ENCODE results near the gene PLEKHJ1.

PLEKHJ1 gene

GRCh38 chr19:2237869-2238153 lies 1.7 kb upstream of the PLEKHJ1 start:
- no peaks in the 10 kb centered on the region for H3K9me3 ChIP-seq (ENCODE audit: control insufficient read depth, low read length)
- H3K4me3 ChIP-seq (ENCODE audit: extremely low read depth, insufficient read depth, low read length, poor library complexity, severe bottlenecking): peak overlapping the region; percentile 99
- 88 to 92% methylated on average over 5 to 6 of the region's 6 CpGs for WGBS, 2 experiments (ENCODE audit: insufficient coverage in 2 of 2)
- H3K36me3 ChIP-seq (ENCODE audit: control insufficient read depth, insufficient read depth, low read length): peaks cover 66% of the 10 kb centered on the region
- peak overlapping the region; percentile 98 for H3K27ac ChIP-seq (ENCODE audit: low read depth, low read length, severe bottlenecking)
- H3K4me1 ChIP-seq (ENCODE audit: control insufficient read depth, insufficient read depth, low read length, poor library complexity, severe bottlenecking): peaks cover 33% of the 10 kb centered on the region

- 48 to 58% methylated on average over 27 to 36 of the region's 43 CpGs for WGBS, 2 experiments (ENCODE audit: insufficient coverage in 2 of 2)
- peaks cover 66% of the 10 kb centered on the region for H3K36me3 ChIP-seq (ENCODE audit: control insufficient read depth, insufficient read depth, low read length)
- no peaks in the 10 kb centered on the region for H3K9me3 ChIP-seq (ENCODE audit: control insufficient read depth, low read length)
- H3K27ac ChIP-seq (ENCODE audit: low read depth, low read length, severe bottlenecking): peak overlapping the region; percentile 98
- H3K4me3 ChIP-seq (ENCODE audit: extremely low read depth, insufficient read depth, low read length, poor library complexity, severe bottlenecking): peak overlapping the region; percentile 99
- peaks cover 33% of the 10 kb centered on the region for H3K4me1 ChIP-seq (ENCODE audit: control insufficient read depth, insufficient read depth, low read length, poor library complexity, severe bottlenecking)
Observed at GRCh38 chr19:2237051-2237868, 1.1 kb upstream of the PLEKHJ1 start.

GRCh38 chr19:2236064-2236313 lies 140 bp downstream of the PLEKHJ1 start:
- peak overlapping the region; percentile 98 for H3K27ac ChIP-seq (ENCODE audit: low read depth, low read length, severe bottlenecking)
- H3K4me3 ChIP-seq (ENCODE audit: extremely low read depth, insufficient read depth, low read length, poor library complexity, severe bottlenecking): peak overlapping the region; percentile 99
- peaks cover 30% of the 10 kb centered on the region for H3K4me1 ChIP-seq (ENCODE audit: control insufficient read depth, insufficient read depth, low read length, poor library complexity, severe bottlenecking)
- no peaks in the 10 kb centered on the region for H3K9me3 ChIP-seq (ENCODE audit: control insufficient read depth, low read length)
- peaks cover 54% of the 10 kb centered on the region for H3K36me3 ChIP-seq (ENCODE audit: control insufficient read depth, insufficient read depth, low read length)
- WGBS, 2 experiments (ENCODE audit: insufficient coverage in 2 of 2): 0 to 1% methylated on average over 17 to 21 of the region's 28 CpGs

- WGBS, 2 experiments (ENCODE audit: insufficient coverage in 2 of 2): 0 to 1% methylated on average over 24 to 37 of the region's 48 CpGs
- peaks cover 53% of the 10 kb centered on the region for H3K36me3 ChIP-seq (ENCODE audit: control insufficient read depth, insufficient read depth, low read length)
- peak overlapping the region; percentile 99 for H3K4me3 ChIP-seq (ENCODE audit: extremely low read depth, insufficient read depth, low read length, poor library complexity, severe bottlenecking)
- no peaks in the 10 kb centered on the region for H3K9me3 ChIP-seq (ENCODE audit: control insufficient read depth, low read length)
- peak overlapping the region; percentile 98 for H3K27ac ChIP-seq (ENCODE audit: low read depth, low read length, severe bottlenecking)
- peaks cover 25% of the 10 kb centered on the region for H3K4me1 ChIP-seq (ENCODE audit: control insufficient read depth, insufficient read depth, low read length, poor library complexity, severe bottlenecking)
Observed at GRCh38 chr19:2235381-2236063, 607 bp downstream of the PLEKHJ1 start.

- H3K9me3 ChIP-seq (ENCODE audit: control insufficient read depth, low read length): no peaks in the 10 kb centered on the region
- H3K27ac ChIP-seq (ENCODE audit: low read depth, low read length, severe bottlenecking): no peak overlapping the region
- H3K36me3 ChIP-seq (ENCODE audit: control insufficient read depth, insufficient read depth, low read length): peaks cover 53% of the 10 kb centered on the region
- 73 to 78% methylated on average over 4 to 6 of the region's 6 CpGs for WGBS, 2 experiments (ENCODE audit: insufficient coverage in 2 of 2)
- H3K4me1 ChIP-seq (ENCODE audit: control insufficient read depth, insufficient read depth, low read length, poor library complexity, severe bottlenecking): peaks cover 20% of the 10 kb centered on the region
- peak overlapping the region; percentile 99 for H3K4me3 ChIP-seq (ENCODE audit: extremely low read depth, insufficient read depth, low read length, poor library complexity, severe bottlenecking)
Observed at GRCh38 chr19:2234996-2235380, 1.1 kb downstream of the PLEKHJ1 start.

GRCh38 chr19:2233601-2234280 lies 2.4 kb downstream of the PLEKHJ1 start:
- 95 to 96% methylated on average over 23 to 24 of the region's 25 CpGs for WGBS, 2 experiments (ENCODE audit: insufficient coverage in 2 of 2)
- Histone ChIP-seq H3K27ac (ENCODE audit: low read depth, low read length, severe bottlenecking) (no peak overlapping the region), H3K36me3 (ENCODE audit: control insufficient read depth, insufficient read depth, low read length) (peaks cover 61% of the 10 kb centered on the region)

GRCh38 chr19:2232286-2233151 lies 3.6 kb downstream of the PLEKHJ1 start:
- Histone ChIP-seq H3K27ac (ENCODE audit: low read depth, low read length, severe bottlenecking) (no peak overlapping the region), H3K4me3 (ENCODE audit: extremely low read depth, insufficient read depth, low read length, poor library complexity, severe bottlenecking) (no peak overlapping the region), H3K36me3 (ENCODE audit: control insufficient read depth, insufficient read depth, low read length) (peaks cover 50% of the 10 kb centered on the region), H3K4me1 (ENCODE audit: control insufficient read depth, insufficient read depth, low read length, poor library complexity, severe bottlenecking) (peaks cover under 1% of the 10 kb centered on the region), H3K9me3 (ENCODE audit: control insufficient read depth, low read length) (no peaks in the 10 kb centered on the region)
- 94 to 96% methylated on average over 20 to 29 of the region's 30 CpGs for WGBS, 2 experiments (ENCODE audit: insufficient coverage in 2 of 2)

More at GRCh38 chr19:2233601-2234280, 2.4 kb downstream of the PLEKHJ1 start:
- Histone ChIP-seq H3K9me3 (ENCODE audit: control insufficient read depth, low read length) (no peaks in the 10 kb centered on the region), H3K4me3 (ENCODE audit: extremely low read depth, insufficient read depth, low read length, poor library complexity, severe bottlenecking) (no peak overlapping the region), H3K4me1 (ENCODE audit: control insufficient read depth, insufficient read depth, low read length, poor library complexity, severe bottlenecking) (peaks cover 12% of the 10 kb centered on the region)

GRCh38 chr19:2231621-2232221 lies 4.4 kb downstream of the PLEKHJ1 start:
- no peaks in the 10 kb centered on the region for H3K9me3 ChIP-seq (ENCODE audit: control insufficient read depth, low read length)
- peaks cover 53% of the 10 kb centered on the region for H3K36me3 ChIP-seq (ENCODE audit: control insufficient read depth, insufficient read depth, low read length)
- 92 to 95% methylated on average over 21 of the region's 21 CpGs for WGBS, 2 experiments (ENCODE audit: insufficient coverage in 2 of 2)
- no peak overlapping the region for H3K4me3 ChIP-seq (ENCODE audit: extremely low read depth, insufficient read depth, low read length, poor library complexity, severe bottlenecking)
- no peak overlapping the region for H3K27ac ChIP-seq (ENCODE audit: low read depth, low read length, severe bottlenecking)
- H3K4me1 ChIP-seq (ENCODE audit: control insufficient read depth, insufficient read depth, low read length, poor library complexity, severe bottlenecking): no peaks in the 10 kb centered on the region

- Histone ChIP-seq H3K27ac (ENCODE audit: low read depth, low read length, severe bottlenecking) (no peak overlapping the region), H3K4me3 (ENCODE audit: extremely low read depth, insufficient read depth, low read length, poor library complexity, severe bottlenecking) (no peak overlapping the region), H3K4me1 (ENCODE audit: control insufficient read depth, insufficient read depth, low read length, poor library complexity, severe bottlenecking) (no peaks in the 10 kb centered on the region), H3K36me3 (ENCODE audit: control insufficient read depth, insufficient read depth, low read length) (peaks cover 58% of the 10 kb centered on the region), H3K9me3 (ENCODE audit: control insufficient read depth, low read length) (no peaks in the 10 kb centered on the region)
- 92 to 93% methylated on average over 7 to 10 of the region's 12 CpGs for WGBS, 2 experiments (ENCODE audit: insufficient coverage in 2 of 2)
Observed at GRCh38 chr19:2230807-2231533, 5.2 kb downstream of the PLEKHJ1 start.
